HL-60/S4 treated with retinoic acid at 250 ng/mL for 4 days and 3 days (cell line): ENCODE data around the gene NCOA3.
"Not testable (repeated sequence)": the region's sequence is repeated elsewhere in the genome, so short reads cannot be mapped to it uniquely, and the experiment has no call there.

Experiments used
- in situ Hi-C: fragments of 300-500 bp; cut with MboI; formaldehyde crosslinking; loops from 2 replicates; pipeline ENCODE4 v1.7.0; 2022; ENCODE audit warnings: low sequenced_read_pairs

Gene NCOA3

GRCh38 chr20:47595138-47595537, 93.5 kb downstream of the NCOA3 start:
- in situ Hi-C loops, result not testable (repeated sequence)

- in situ Hi-C loops, result no loop called here
Observed at GRCh38 chr20:47596003-47596571, 94.4 kb downstream of the NCOA3 start.

GRCh38 chr20:47597090-47597489, 95.4 kb downstream of the NCOA3 start:
- in situ Hi-C loops, result no loop called here

- in situ Hi-C loops, result no loop called here
Observed at GRCh38 chr20:47598911-47599744, 97.4 kb downstream of the NCOA3 start.

- in situ Hi-C loops, result no loop called here
Observed at GRCh38 chr20:47600967-47601547, 99.4 kb downstream of the NCOA3 start.

- in situ Hi-C loops, result no loop called here
Observed at GRCh38 chr20:47603260-47603659, 101.6 kb downstream of the NCOA3 start.

GRCh38 chr20:47605673-47606413, 104.2 kb downstream of the NCOA3 start:
- in situ Hi-C loops, result no loop called here

- in situ Hi-C loops, result no loop called here
Observed at GRCh38 chr20:47606414-47606982, 104.8 kb downstream of the NCOA3 start.

GRCh38 chr20:47606983-47607613, 105.4 kb downstream of the NCOA3 start:
- in situ Hi-C loops, result no loop called here

GRCh38 chr20:47609001-47609400, 107.3 kb downstream of the NCOA3 start:
- in situ Hi-C loops, result no loop called here

GRCh38 chr20:47610247-47610944, 108.7 kb downstream of the NCOA3 start:
- in situ Hi-C loops, result no loop called here

GRCh38 chr20:47610945-47611250, 109.2 kb downstream of the NCOA3 start:
- in situ Hi-C loops, result no loop called here

- in situ Hi-C loops, result no loop called here
Observed at GRCh38 chr20:47611785-47612184, 110.1 kb downstream of the NCOA3 start.

- in situ Hi-C loops, result no loop called here
Observed at GRCh38 chr20:47612670-47613069, 111.0 kb downstream of the NCOA3 start.

- in situ Hi-C loops, result no loop called here
Observed at GRCh38 chr20:47614703-47615309, 113.1 kb downstream of the NCOA3 start.

GRCh38 chr20:47618479-47618878, 116.8 kb downstream of the NCOA3 start:
- in situ Hi-C loops, result no loop called here

- in situ Hi-C loops, result no loop called here
Observed at GRCh38 chr20:47620808-47621805, 119.4 kb downstream of the NCOA3 start.

- in situ Hi-C loops, result no loop called here
Observed at GRCh38 chr20:47622118-47622665, 120.5 kb downstream of the NCOA3 start.
